CD4-positive, alpha-beta T cell treated with Interleukin-4 for 1 hour (primary cell): Measurements from ENCODE around the gene STK32B.
"Not testable (repeated sequence)": the region's sequence is repeated elsewhere in the genome, so short reads cannot be mapped to it uniquely, and the experiment has no call there.

Experiments
- DNase-seq, 2 donors: peaks; one replicate each; pipeline ENCODE4 v3.0.0-alpha.2; 2020 to 2022

Gene STK32B

GRCh38 chr4:5278213-5278612 is 226.9 kb downstream of the STK32B start:
- no peak for DNase-seq

- DNase-seq: not testable (repeated sequence)
Measured at GRCh38 chr4:5280069-5280468, 228.8 kb downstream of the STK32B start.

GRCh38 chr4:5280828-5281227 is 229.5 kb downstream of the STK32B start:
- no peak for DNase-seq

- no peak for DNase-seq
Measured at GRCh38 chr4:5283837-5284236, 232.6 kb downstream of the STK32B start.

GRCh38 chr4:5284517-5284916 is 233.2 kb downstream of the STK32B start:
- no peak for DNase-seq

- no peak for DNase-seq
Measured at GRCh38 chr4:5292101-5292500, 240.8 kb downstream of the STK32B start.

GRCh38 chr4:5298000-5298787 is 246.9 kb downstream of the STK32B start:
- not testable (repeated sequence) for DNase-seq

- DNase-seq: no peak
Measured at GRCh38 chr4:5300283-5300682, 249.0 kb downstream of the STK32B start.

GRCh38 chr4:5307928-5308327 is 256.6 kb downstream of the STK32B start:
- no peak for DNase-seq

GRCh38 chr4:5322321-5322720 is 271.0 kb downstream of the STK32B start:
- no peak for DNase-seq

- DNase-seq: no peak
Measured at GRCh38 chr4:5330339-5330989, 279.2 kb downstream of the STK32B start.

GRCh38 chr4:5337731-5338130 is 286.5 kb downstream of the STK32B start:
- no peak for DNase-seq

GRCh38 chr4:5338531-5338930 is 287.3 kb downstream of the STK32B start:
- no peak for DNase-seq

- no peak for DNase-seq
Measured at GRCh38 chr4:5340991-5341451, 289.7 kb downstream of the STK32B start.

GRCh38 chr4:5341526-5341925 is 290.2 kb downstream of the STK32B start:
- DNase-seq: no peak

- no peak for DNase-seq
Measured at GRCh38 chr4:5355846-5356245, 304.6 kb downstream of the STK32B start.

- DNase-seq: no peak
Measured at GRCh38 chr4:5357870-5358269, 306.6 kb downstream of the STK32B start.

GRCh38 chr4:5361968-5362367 is 310.7 kb downstream of the STK32B start:
- DNase-seq: no peak

- DNase-seq: no peak
Measured at GRCh38 chr4:5364406-5364805, 313.1 kb downstream of the STK32B start.

- no peak for DNase-seq
Measured at GRCh38 chr4:5365071-5366008, 314.1 kb downstream of the STK32B start.

GRCh38 chr4:5366009-5366386 is 314.7 kb downstream of the STK32B start:
- DNase-seq: no peak

- no peak for DNase-seq
Measured at GRCh38 chr4:5366421-5366820, 315.1 kb downstream of the STK32B start.

- no peak for DNase-seq
Measured at GRCh38 chr4:5368426-5368825, 317.1 kb downstream of the STK32B start.
